Activated naive CD4-positive, alpha-beta T cell treated with anti-CD3 and anti-CD28 coated beads, Interleukin-2, amount 50 U/mL, for 24 hours (primary cell): ENCODE results near the gene ARHGEF17.

Experiments used
- H3K27ac Mint-ChIP-seq: one replicate; pipeline ENCODE4 v1.8.0; 2021; ENCODE audit warnings: mild to moderate bottlenecking, mixed read lengths
- H3K27me3 Mint-ChIP-seq: one replicate; pipeline ENCODE4 v1.8.0; 2021; ENCODE audit warnings: mixed read lengths
- H3K36me3 Mint-ChIP-seq: one replicate; pipeline ENCODE4 v1.8.0; 2021; ENCODE audit warnings: mixed read lengths
- H3K4me1 Mint-ChIP-seq: one replicate; pipeline ENCODE4 v1.8.0; 2021; ENCODE audit warnings: mixed read lengths
- H3K4me3 Mint-ChIP-seq: one replicate; pipeline ENCODE4 v1.8.0; 2021; ENCODE audit warnings: mild to moderate bottlenecking, mixed read lengths
- H3K9me3 Mint-ChIP-seq: one replicate; pipeline ENCODE4 v1.8.0; 2021; ENCODE audit warnings: mixed read lengths

ARHGEF17 gene

GRCh38 chr11:73390601-73391565 is 82.8 kb downstream of the ARHGEF17 start:
- H3K27ac Mint-ChIP-seq: no peak overlapping the region
- no peak overlapping the region for H3K4me3 Mint-ChIP-seq
- H3K4me1 Mint-ChIP-seq: peaks cover 26% of the 10 kb centered on the region
- H3K27me3 Mint-ChIP-seq: no peaks in the 10 kb centered on the region
- H3K36me3 Mint-ChIP-seq: peaks cover 3% of the 10 kb centered on the region
- H3K9me3 Mint-ChIP-seq: no peaks in the 10 kb centered on the region

GRCh38 chr11:73391665-73392064 is 83.6 kb downstream of the ARHGEF17 start:
- no peaks in the 10 kb centered on the region for H3K27me3 Mint-ChIP-seq
- no peak overlapping the region for H3K4me3 Mint-ChIP-seq
- peaks cover 19% of the 10 kb centered on the region for H3K4me1 Mint-ChIP-seq
- H3K36me3 Mint-ChIP-seq: peaks cover 3% of the 10 kb centered on the region
- no peaks in the 10 kb centered on the region for H3K9me3 Mint-ChIP-seq
- no peak overlapping the region for H3K27ac Mint-ChIP-seq

GRCh38 chr11:73392108-73393010 is 84.3 kb downstream of the ARHGEF17 start:
- H3K27ac Mint-ChIP-seq: no peak overlapping the region
- peaks cover 3% of the 10 kb centered on the region for H3K36me3 Mint-ChIP-seq
- H3K27me3 Mint-ChIP-seq: no peaks in the 10 kb centered on the region
- H3K9me3 Mint-ChIP-seq: no peaks in the 10 kb centered on the region
- H3K4me3 Mint-ChIP-seq: no peak overlapping the region
- H3K4me1 Mint-ChIP-seq: peaks cover 14% of the 10 kb centered on the region

GRCh38 chr11:73393011-73393380 is 84.9 kb downstream of the ARHGEF17 start:
- Mint-ChIP-seq H3K27ac (no peak overlapping the region), H3K9me3 (no peaks in the 10 kb centered on the region), H3K4me1 (peaks cover 12% of the 10 kb centered on the region), H3K36me3 (peaks cover 3% of the 10 kb centered on the region), H3K4me3 (no peak overlapping the region), H3K27me3 (no peaks in the 10 kb centered on the region)

DNA sequence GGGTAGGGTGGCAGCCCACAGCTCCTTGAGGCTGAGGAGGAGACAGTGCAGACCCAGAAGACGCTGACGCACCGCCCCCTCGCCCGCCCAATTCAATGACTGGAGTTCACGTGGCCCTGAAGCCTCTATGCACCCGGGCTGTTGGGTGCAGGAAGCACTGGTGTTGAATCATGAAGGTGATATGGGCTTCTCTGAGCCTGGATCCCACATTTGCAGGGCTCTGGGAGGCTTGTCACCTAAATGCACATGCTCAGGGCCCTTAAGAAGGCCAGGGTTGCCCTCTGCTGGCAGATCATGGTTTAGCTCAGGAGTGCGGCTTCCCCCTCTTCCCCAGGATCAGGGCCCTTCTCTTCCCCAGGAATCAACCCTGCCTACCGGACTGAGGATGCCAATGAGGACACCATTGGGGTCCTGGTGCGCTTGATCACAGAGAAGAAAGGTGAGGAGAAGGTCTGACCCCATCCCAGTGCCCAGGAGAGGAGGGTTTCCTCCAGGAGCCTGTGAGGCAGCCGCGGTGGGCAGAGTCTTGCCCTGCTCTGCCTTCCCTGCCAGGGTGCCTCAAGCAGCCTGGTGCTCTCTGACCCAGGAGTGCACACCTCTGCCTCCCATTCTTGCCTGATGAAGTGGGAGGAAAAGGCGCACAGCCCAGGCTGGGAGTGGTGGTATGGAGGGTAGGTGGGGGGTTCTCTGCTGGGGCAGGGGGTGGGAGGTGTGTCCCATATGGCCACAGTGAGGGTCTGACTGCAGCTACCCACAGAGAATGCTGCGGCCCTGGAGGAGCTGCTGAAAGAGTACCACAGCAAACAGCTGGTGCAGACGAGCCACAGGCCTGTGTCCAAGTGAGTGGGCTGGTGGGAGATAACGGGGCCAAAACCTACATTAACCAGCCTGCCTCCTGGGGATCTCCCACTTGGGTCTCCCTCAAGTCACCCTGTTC is 85.7 kb downstream of the ARHGEF17 start:
- Mint-ChIP-seq H3K27ac (no peak overlapping the region), H3K4me3 (no peak overlapping the region), H3K9me3 (no peaks in the 10 kb centered on the region), H3K36me3 (peaks cover 3% of the 10 kb centered on the region), H3K27me3 (no peaks in the 10 kb centered on the region), H3K4me1 (peaks cover 8% of the 10 kb centered on the region)

DNA sequence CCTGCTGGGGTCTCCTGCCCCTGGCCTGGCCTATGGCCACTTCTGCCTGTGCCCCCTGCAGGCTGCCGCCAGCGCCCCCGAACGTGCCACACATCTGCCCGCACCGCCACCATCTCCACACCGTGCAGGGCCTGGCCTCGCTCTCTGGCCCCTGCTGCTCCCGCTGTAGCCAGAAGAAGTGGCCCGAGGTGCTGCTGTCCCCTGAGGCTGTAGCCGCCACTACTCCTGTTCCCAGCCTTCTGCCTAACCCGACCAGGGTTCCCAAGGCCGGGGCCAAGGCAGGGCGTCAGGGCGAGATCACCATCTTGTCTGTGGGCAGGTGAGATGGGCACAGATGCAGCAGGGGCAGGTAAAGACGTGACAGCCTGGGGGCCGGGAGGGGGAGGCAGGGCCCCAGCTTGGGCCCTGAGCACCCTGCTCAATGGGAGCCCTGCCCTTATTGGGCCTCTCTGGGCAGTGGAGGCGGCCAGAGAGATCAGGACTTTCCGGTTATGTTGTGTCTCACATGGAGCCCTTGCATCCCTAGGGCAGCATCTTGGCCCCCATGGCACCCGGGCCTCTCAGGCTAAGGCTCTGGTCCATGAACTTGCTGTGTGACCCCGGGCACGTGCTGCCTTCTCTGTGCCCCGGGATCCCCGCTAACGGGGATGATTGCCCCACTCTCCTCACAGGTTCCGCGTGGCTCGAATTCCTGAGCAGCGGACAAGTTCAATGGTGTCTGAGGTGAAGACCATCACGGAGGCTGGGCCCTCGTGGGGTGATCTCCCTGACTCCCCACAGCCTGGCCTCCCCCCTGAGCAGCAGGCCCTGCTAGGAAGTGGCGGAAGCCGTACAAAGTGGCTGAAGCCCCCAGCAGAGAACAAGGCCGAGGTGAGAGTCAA is 86.6 kb downstream of the ARHGEF17 start:
- Mint-ChIP-seq H3K36me3 (peaks cover 5% of the 10 kb centered on the region), H3K4me1 (peaks cover 3% of the 10 kb centered on the region), H3K27me3 (no peaks in the 10 kb centered on the region), H3K9me3 (no peaks in the 10 kb centered on the region), H3K27ac (no peak overlapping the region), H3K4me3 (no peak overlapping the region)

- H3K4me1 Mint-ChIP-seq: no peaks in the 10 kb centered on the region
- H3K27me3 Mint-ChIP-seq: no peaks in the 10 kb centered on the region
- H3K36me3 Mint-ChIP-seq: peaks cover 2% of the 10 kb centered on the region
- H3K27ac Mint-ChIP-seq: no peak overlapping the region
- H3K9me3 Mint-ChIP-seq: no peaks in the 10 kb centered on the region
- no peak overlapping the region for H3K4me3 Mint-ChIP-seq
Measured at GRCh38 chr11:73395297-73396208, 87.5 kb downstream of the ARHGEF17 start.

GRCh38 chr11:73396251-73396930 is 88.3 kb downstream of the ARHGEF17 start:
- no peak overlapping the region for H3K4me3 Mint-ChIP-seq
- peak overlapping the region; percentile 46 for H3K27ac Mint-ChIP-seq
- peaks cover 2% of the 10 kb centered on the region for H3K36me3 Mint-ChIP-seq
- H3K4me1 Mint-ChIP-seq: no peaks in the 10 kb centered on the region
- no peaks in the 10 kb centered on the region for H3K9me3 Mint-ChIP-seq
- no peaks in the 10 kb centered on the region for H3K27me3 Mint-ChIP-seq

- H3K4me3 Mint-ChIP-seq: no peak overlapping the region
- H3K4me1 Mint-ChIP-seq: no peaks in the 10 kb centered on the region
- H3K9me3 Mint-ChIP-seq: no peaks in the 10 kb centered on the region
- H3K27me3 Mint-ChIP-seq: no peaks in the 10 kb centered on the region
- peaks cover 2% of the 10 kb centered on the region for H3K36me3 Mint-ChIP-seq
- H3K27ac Mint-ChIP-seq: no peak overlapping the region
Measured at GRCh38 chr11:73396985-73397384, 88.9 kb downstream of the ARHGEF17 start.

DNA sequence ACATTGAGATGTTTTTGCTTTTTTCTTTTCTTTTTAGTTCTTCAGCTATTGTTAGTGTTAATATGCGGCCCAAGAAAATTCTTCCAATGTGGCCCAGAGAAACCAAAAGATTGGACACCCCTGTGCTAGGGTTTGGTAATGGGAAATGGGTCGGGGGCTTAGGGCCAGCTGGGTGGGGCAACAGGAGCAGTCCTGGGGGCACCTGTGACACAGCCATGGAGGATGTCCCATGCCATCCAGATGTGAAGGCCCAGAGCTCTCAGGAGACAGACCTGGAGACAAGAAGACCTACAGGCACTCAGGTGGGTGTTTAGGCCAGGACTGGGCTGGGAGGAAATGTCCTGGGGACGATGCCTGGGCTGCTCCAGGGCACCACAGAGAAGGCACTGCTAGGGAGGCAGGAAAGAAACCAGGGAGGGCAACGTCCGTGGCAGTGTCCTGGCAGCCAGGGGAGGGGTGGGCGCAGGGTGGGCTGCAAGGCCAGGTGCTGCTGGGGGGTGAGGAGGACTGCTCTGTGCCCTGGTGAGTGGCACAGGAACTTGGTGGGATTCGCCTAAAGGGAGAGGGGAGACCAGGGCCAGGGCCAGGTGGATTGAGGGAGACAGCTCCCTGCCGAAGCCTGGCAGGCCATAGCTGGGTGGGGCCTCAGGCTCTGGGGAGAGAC is 89.5 kb downstream of the ARHGEF17 start:
- H3K4me3 Mint-ChIP-seq: no peak overlapping the region
- H3K36me3 Mint-ChIP-seq: peaks cover 2% of the 10 kb centered on the region
- H3K9me3 Mint-ChIP-seq: no peaks in the 10 kb centered on the region
- H3K27me3 Mint-ChIP-seq: no peaks in the 10 kb centered on the region
- H3K4me1 Mint-ChIP-seq: no peaks in the 10 kb centered on the region
- no peak overlapping the region for H3K27ac Mint-ChIP-seq

DNA sequence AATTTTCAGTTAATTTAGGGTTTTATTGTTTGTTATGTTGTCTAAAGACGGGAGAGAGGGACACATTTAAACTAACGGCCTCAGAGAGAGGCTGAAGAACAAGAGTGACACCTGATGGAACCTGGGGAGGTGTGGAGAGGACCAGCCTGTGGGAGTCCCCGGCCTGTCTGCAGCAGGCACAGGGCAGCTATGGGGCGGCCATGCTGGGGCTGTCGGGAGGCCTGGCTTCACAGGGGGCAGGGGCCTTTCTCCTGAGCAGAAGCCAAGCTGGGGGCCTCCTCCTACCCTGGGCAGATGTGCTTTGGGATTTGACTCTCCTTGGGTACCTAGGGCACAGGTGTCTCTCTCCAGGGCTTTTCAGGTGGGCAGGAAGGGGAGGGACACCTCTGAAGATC is 90.1 kb downstream of the ARHGEF17 start:
- H3K27ac Mint-ChIP-seq: no peak overlapping the region
- no peaks in the 10 kb centered on the region for H3K27me3 Mint-ChIP-seq
- H3K4me3 Mint-ChIP-seq: no peak overlapping the region
- H3K36me3 Mint-ChIP-seq: peaks cover 2% of the 10 kb centered on the region
- H3K4me1 Mint-ChIP-seq: no peaks in the 10 kb centered on the region
- H3K9me3 Mint-ChIP-seq: no peaks in the 10 kb centered on the region

DNA sequence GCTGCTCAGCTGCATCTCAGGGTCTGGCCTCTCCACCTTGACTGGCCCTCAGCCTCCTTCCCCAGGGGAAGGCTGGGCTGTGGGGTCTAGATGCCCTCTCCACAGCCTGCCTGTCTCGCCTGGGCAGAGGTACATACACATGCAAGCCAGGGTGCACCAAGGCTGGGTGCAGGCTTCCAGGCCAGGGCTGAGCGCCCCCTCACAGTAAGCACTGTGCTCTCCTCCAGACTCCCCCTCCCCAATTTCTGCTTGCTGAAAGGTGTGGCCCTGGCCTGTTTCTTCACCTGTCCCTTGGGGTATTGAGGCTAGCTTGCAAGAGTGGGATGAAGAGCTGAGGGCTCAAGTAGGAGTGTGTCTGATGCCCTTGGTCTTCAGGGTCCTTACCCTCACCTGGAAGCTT is 90.6 kb downstream of the ARHGEF17 start:
- H3K4me1 Mint-ChIP-seq: no peaks in the 10 kb centered on the region
- no peaks in the 10 kb centered on the region for H3K9me3 Mint-ChIP-seq
- H3K27me3 Mint-ChIP-seq: no peaks in the 10 kb centered on the region
- no peak overlapping the region for H3K27ac Mint-ChIP-seq
- H3K36me3 Mint-ChIP-seq: peaks cover 2% of the 10 kb centered on the region
- no peak overlapping the region for H3K4me3 Mint-ChIP-seq

GRCh38 chr11:73399159-73399590 is 91.1 kb downstream of the ARHGEF17 start:
- no peaks in the 10 kb centered on the region for H3K4me1 Mint-ChIP-seq
- peak overlapping the region; percentile 10 for H3K27ac Mint-ChIP-seq
- no peaks in the 10 kb centered on the region for H3K27me3 Mint-ChIP-seq
- H3K9me3 Mint-ChIP-seq: no peaks in the 10 kb centered on the region
- no peak overlapping the region for H3K4me3 Mint-ChIP-seq
- peaks cover 2% of the 10 kb centered on the region for H3K36me3 Mint-ChIP-seq
